T47D (cell line): ENCODE measurements around the gene TCF12.

ENCODE experiments used
- DNase-seq, 2 experiments: peaks; one replicate each; pipeline versions ENCODE4 v3.0.0 to v3.0.0-alpha.2; 2011 to 2012; ENCODE audit warnings: low read depth in 1 of 2, low spot score in 1 of 2
- JUND ChIP-seq: IDR thresholded peaks from 2 replicates; pipeline ENCODE4 v1.6.1; 2012; ENCODE audit warnings: low read depth
- in situ Hi-C: cut with HindIII; loops from 2 replicates; pipeline ENCODE4 v1.10.0; 2016; ENCODE audit warnings: low sequenced_read_pairs, low pct_unique_long_range_greater_than_20kb

The TCF12 gene

DNA sequence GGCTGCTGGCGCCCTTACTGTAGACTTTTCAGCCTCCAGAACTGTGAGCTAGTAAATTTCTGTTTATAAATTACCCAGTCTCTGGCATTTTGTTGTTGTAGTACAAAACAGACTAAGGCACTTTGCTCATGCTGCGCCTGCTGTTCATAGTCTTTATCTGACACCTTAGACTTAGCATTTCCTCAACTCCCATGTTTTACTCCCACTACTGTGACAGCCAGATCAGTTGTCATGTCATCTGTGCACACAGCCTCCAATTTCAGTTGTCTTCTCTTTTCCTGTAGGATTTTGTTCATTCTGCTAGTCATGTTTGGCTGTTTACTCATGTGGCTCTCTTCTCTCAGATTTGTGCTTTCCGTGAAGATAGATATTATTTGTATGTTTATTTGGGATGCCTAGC lies 62.0 kb downstream of the TCF12 start:
- no peak for TF ChIP-seq JUND
- DNase-seq, result no peak
- in situ Hi-C loops, result no loop called here

DNA sequence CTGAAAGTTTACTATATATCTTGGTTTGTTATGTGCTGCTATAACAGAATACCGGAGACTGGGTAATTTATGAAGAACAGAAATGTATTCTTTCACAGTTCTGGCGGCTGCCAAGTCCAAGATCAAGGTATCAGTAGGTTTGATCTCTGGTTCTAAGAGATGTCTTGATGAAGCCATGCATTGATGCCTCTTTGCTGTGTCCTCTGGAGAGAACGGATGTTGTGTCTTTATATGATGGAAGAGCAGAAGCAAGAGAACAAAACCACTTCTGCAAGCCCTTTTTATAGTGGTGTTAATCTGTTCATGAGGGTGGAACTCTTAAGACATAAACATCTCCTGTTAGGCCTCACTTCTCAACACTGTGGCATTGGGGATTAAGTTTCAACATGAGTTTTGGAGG lies 62.7 kb downstream of the TCF12 start:
- TF ChIP-seq JUND, result no peak
- no peak for DNase-seq
- in situ Hi-C loops, result no loop called here

GRCh38 chr15:56982987-56983386 lies 64.5 kb downstream of the TCF12 start:
- no peak for TF ChIP-seq JUND
- in situ Hi-C loops, result no loop called here
- no peak for DNase-seq

GRCh38 chr15:56984681-56985481 lies 66.4 kb downstream of the TCF12 start:
- in situ Hi-C loops, result no loop called here
- no peak for DNase-seq
- no peak for TF ChIP-seq JUND

- in situ Hi-C loops, result no loop called here
- no peak for DNase-seq
- no peak for TF ChIP-seq JUND
These were observed 67.4 kb downstream of the TCF12 start for GRCh38 chr15:56985856-56986255.

DNA sequence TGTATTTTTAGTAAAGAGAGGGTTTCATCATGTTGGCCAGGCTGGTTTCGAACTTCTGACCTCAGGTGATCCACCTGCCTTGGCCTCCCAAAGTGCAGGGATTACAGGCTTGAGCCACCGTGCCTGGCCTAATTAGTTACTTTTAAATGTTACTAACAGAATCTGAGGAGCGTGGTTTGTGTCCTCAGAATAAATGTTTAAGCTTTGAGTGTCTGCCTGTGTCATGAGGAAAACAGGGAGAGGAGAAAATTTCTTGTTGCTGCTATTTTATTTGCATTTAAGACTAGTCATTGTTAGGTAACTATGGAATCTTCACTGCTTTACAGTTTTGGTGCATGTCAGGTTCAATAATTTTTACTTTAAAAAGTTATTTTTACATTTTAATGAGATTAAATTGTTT lies 68.8 kb downstream of the TCF12 start:
- no peak for DNase-seq
- TF ChIP-seq JUND, result no peak
- in situ Hi-C loops, result no loop called here

GRCh38 chr15:56988219-56988618 lies 69.8 kb downstream of the TCF12 start:
- no peak for DNase-seq
- in situ Hi-C loops, result no loop called here

GRCh38 chr15:56989411-56989924 lies 71.0 kb downstream of the TCF12 start:
- in situ Hi-C loops, result no loop called here
- TF ChIP-seq JUND, result no peak
- no peak for DNase-seq

More at GRCh38 chr15:56988219-56988618, 69.8 kb downstream of the TCF12 start:
- TF ChIP-seq JUND, result no peak

DNA sequence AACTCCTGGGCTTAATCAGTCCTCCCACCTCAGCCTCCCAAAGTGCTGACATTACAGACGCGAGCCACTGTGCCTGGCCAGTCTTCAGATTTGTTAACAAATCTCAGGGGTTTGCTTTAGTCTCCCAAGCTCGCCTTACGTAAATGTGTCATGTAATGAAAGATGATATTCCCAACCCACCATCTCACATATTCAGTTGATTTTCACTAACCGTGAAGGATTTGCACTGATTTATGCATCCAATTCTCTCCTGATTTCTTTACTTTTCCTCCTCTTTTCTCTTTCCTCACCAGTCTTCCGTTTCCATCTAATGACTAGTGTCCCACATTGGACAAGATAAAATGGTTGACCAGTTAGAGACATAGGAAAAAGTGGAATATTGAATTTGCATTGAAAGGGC lies 72.6 kb downstream of the TCF12 start:
- TF ChIP-seq JUND, result no peak
- no peak for DNase-seq
- in situ Hi-C loops, result no loop called here

- TF ChIP-seq JUND, result no peak
- in situ Hi-C loops, result no loop called here
- DNase-seq, result no peak
These were observed 74.3 kb downstream of the TCF12 start for GRCh38 chr15:56992725-56993124.

DNA sequence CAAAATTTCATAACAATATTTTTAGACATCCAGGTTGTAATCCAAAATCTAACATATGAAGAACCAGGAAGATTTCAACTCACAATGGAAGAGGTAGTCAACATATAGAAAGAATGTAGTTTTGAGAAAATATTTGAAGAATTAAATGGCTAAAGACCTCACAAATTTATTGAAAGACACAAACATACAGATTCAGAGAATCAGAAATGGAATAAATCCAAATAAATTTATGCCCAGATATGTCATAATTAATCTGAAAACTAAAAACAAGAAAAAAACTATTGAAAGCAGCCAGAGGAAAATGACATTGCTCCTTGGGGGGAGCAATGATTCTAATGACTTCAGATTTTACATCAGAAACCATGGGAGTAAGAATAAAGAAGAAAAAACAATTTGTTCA lies 75.8 kb downstream of the TCF12 start:
- no peak for TF ChIP-seq JUND
- in situ Hi-C loops, result no loop called here
- no peak for DNase-seq

DNA sequence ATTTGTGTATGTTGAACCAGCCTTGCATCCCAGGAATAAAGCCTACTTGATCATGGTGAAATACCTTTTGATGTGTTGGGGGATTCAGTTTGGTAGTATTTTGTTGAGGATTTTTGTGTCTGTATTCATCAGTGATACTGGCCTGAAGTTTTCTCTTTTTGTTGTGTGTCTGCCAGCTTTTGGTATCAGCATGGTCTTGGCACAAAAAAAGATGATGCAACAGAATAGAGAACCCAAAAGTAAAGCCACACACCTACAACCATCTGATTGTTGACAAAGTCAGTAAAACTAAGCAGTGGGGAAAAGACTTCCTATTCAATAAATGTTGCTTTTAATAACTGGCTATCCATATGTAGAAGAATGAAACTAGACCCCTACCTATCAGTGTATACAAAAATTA lies 77.6 kb downstream of the TCF12 start:
- TF ChIP-seq JUND, result no peak
- DNase-seq, result no peak
- in situ Hi-C loops, result no loop called here

- DNase-seq, result no peak
These were observed 78.5 kb downstream of the TCF12 start for GRCh38 chr15:56996746-56997470.

More at GRCh38 chr15:56996746-56997470, 78.5 kb downstream of the TCF12 start:
- in situ Hi-C loops, result no loop called here
- no peak for TF ChIP-seq JUND
